GM15510 (cell line): Measurements from ENCODE around the gene ROM1.

ENCODE experiments used
- POLR2A ChIP-seq: IDR thresholded peaks from 3 replicates; pipeline ENCODE4 v1.6.1; 2011; ENCODE audit warnings: borderline replicate concordance; ENCODE audit not compliant: insufficient read length; ENCODE audit errors: extremely low read depth

Gene ROM1, protein sequence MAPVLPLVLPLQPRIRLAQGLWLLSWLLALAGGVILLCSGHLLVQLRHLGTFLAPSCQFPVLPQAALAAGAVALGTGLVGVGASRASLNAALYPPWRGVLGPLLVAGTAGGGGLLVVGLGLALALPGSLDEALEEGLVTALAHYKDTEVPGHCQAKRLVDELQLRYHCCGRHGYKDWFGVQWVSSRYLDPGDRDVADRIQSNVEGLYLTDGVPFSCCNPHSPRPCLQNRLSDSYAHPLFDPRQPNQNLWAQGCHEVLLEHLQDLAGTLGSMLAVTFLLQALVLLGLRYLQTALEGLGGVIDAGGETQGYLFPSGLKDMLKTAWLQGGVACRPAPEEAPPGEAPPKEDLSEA

DNA sequence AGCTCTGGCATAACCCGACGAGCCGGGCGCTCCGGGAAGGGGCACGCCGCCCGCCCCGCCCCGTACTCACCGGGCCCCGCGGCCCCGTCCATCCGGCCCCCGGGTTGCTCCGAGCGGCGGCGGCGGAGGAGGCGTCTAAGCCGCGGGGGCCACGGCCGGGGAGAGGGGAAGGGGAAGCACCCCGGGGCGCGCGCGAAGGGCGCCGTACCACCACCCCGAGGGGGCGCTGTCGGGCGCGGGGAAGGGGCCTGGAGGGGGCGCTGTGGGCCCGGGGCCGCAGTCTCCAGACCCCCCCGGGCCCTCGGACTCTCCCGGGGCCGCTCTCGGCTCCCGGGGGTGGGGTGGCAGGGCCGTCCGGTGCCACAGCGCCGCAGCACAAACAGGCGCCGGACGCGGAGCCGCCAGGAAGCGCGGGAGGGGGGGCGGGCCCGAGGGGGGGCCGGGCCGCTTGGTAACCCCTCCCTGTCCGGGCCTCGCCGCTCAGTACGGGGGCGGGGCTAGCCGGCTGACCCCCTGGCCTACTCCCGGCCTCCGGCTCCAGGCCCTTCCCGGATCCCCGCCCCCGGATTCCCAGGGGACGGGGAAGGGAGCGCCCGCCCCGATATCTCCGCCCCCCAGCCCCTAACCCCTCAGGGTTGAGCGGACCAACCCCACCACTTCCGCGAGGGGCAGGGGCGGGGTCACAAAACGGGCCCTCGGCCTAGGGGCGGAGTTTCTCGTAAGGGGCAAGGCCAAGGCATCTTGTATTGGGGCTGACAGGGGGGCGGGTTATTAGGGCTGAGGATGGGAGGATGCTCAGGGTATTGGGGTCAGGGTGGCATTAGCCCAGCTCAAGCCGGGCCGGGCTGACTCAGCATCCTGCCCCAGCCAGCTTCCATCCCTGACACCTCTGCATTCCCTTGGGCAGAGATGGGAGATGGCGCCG lies at the start of gene ROM1, which contains the start of gene EML3:
Gene ROM1 (plus strand): TSS at position 892 of the 925 bp plus-strand sequence. CDS start 25 bp downstream, at position 917.
Gene EML3 (minus strand): TSS at position 410 of the 925 bp plus-strand sequence. CDS start 318 bp downstream, at position 92.
- peak; percentile 60 for TF ChIP-seq POLR2A

DNA sequence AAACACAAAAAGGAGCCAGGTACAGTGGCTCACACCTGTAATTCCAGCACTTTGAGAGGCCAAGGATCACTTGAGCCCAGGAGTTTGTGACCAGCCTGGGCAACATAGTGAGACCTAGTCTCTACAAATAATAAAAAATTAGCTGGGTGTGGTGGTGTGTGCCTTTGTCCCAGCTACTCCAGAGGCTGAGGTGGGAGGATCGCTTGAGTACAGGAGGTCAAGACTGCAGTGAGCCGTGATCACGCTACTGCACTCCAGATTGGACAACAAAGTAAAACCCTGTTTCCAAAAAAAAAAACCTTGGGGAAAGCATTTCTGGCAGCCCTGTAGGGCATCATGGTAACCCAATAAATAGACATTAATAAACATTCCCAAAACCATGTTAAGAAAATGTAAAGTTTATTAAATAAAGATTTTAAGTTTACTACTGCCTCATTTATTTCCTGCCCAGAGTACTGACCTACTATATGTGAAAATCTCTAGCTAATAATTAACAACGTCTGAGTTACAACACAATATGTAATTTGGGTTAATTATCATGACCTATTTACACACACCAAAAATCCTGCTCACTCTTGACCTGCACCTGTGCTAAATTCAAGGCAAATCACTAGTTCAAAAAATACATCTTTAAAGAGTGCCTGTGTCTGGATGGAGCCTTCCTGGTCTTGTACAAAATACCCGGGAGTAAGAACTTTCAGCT lies 47.8 kb upstream of the ROM1 start:
- TF ChIP-seq POLR2A: no peak

DNA sequence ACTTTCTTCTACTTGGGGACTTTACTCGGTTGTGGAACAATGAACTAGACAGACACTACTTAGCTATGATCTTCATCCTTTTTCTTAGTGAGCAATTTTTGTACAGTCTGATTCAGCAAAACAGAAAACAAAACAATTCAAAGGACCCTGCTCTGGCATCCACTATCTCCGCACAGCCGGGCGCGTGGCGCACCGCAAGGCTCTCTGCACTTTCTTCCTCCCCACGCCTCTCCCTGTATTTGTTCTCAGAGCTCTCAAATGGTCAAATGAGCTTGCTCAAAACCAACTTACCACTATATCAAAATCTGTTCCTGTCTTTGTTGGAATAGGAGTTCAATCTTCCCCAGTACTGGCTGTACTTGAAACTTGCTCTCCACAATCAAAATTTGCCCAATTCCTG lies 46.8 kb upstream of the ROM1 start:
- TF ChIP-seq POLR2A: no peak

DNA sequence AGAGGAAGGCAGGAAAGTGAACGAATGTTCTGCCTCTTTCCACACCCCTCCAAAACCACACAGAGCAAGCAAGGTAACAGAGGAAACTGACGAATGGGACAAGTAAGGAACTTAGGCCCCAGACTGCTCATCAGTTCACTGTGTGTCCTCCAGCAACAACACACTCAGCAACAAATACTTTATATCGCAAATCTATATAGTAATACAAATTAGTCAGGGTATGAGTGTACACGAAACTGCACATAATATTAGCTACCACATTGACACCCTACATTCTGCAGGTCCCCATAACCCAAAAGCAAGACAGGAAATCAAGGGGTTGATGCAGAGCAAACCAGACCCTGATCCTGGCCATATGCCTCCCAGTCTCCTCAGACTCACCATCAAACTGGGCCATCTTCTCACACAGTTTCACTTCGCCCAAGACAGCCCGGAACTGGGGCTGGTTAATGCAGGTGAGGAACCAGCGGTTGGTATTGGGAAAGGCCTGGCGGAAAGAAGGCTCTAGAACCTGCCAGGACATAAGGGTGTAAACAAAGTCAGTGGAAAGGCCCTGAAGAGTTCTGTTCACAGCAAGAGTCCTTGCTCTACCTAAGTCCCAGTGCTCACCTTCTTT lies 45.9 kb upstream of the ROM1 start:
- no peak for TF ChIP-seq POLR2A

DNA sequence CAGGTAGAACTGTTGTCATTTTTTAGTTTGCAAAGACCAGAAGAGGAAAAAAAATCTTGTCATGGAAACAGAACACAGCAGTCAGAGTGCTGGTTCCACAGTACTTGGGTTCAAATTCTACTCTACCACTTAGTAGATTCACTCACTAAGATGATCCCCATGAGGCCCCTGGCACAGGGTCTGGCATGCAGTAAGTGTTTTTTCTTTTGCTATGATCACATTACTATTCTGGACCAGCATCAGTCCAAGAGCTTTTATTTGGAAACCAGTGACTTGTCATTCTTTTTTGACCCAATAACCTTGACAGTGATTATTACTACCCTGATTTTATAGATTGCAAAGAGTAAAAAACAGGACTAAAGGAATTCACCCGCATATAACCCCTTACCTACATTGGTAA lies 43.4 kb upstream of the ROM1 start:
- TF ChIP-seq POLR2A: no peak

DNA sequence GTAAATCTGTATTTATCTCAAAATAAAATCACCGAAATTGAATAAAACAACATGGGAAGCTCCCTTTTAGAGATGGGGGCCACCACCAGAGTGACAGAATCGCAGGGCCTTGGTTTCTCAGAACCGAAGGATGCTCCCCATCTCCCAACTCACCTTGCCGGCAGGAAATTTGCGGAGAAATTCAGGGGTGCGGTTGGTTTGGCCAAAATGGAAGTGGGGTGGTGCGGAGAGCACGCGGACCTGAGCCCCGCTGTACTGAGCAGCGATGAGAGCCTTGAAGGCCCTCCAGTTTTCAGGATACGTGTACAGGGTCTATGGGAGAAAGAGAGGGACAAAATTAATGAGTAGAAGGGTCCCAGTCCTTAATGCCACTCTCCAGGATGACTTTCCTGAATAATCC lies 40.6 kb upstream of the ROM1 start:
- no peak for TF ChIP-seq POLR2A

DNA sequence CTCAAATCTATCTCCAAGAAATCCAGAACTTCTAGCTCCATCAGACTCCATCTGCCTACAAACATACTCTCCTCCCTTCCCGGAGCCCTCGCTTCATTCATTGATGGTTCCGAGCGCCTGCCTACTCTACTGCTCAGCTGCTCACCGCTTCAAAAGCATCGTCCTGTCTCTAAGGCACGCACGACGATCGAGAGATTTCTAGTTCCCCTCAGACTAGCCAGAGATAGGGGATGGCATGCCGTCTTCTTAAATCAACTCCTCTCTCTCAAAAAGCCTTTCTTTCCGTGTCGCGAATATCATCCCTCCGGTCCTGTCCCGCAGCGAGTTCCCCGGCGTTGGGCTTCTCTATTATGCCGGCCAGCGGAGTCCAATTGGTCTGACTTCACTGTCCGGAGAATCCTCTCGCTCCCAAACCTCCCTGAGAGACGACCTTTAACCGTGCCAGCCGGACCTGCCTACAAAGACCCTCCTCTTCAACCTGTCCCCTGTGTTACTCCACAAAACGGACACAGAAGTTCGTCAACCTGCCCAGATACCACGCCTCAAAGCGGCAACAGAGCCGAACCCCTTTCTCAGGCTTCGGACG lies 40.0 kb upstream of the ROM1 start:
- TF ChIP-seq POLR2A: no peak

DNA sequence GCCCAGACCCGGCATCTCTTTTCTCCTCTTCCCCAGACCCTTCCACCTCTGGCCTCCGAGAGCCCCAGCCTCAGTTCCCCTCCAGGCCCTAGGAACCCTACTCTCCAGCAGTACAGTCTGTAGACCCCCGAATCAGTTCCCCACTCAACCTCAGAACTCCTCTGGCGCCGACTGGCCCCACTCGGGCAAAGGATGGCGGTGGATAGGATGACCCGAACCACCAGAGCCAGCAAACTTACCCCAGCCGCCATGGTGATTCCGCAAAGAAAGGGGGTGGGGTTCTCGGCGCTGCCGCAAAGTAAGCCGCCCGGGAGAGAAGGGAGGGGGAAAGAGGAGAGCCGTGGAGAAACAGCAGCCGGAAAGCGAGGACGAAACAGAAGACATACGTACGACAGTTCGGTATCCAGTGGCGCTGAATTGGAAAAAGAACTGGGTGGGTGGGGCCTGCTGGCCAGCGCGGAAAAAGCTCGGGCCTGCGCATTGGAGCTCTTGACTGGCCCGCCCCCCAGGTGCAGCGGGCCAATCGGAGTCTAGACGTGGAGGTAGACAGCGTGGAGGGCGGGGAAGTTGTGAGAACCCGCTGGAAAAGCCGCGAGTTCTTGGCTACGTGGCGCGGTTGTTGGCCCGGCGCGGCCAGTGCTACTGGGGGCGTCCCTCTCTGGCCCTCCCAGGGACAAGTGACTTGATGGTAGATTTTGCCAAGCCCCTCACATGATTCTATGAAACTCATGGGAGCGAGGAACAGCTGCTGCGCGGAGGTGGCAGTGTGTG lies 39.3 kb upstream of the ROM1 start, which contains the start of gene EEF1G:
Gene EEF1G (minus strand): TSS at position 300 of the 771 bp plus-strand sequence. CDS start 49 bp downstream, at position 251.
- TF ChIP-seq POLR2A: peak; percentile 85

DNA sequence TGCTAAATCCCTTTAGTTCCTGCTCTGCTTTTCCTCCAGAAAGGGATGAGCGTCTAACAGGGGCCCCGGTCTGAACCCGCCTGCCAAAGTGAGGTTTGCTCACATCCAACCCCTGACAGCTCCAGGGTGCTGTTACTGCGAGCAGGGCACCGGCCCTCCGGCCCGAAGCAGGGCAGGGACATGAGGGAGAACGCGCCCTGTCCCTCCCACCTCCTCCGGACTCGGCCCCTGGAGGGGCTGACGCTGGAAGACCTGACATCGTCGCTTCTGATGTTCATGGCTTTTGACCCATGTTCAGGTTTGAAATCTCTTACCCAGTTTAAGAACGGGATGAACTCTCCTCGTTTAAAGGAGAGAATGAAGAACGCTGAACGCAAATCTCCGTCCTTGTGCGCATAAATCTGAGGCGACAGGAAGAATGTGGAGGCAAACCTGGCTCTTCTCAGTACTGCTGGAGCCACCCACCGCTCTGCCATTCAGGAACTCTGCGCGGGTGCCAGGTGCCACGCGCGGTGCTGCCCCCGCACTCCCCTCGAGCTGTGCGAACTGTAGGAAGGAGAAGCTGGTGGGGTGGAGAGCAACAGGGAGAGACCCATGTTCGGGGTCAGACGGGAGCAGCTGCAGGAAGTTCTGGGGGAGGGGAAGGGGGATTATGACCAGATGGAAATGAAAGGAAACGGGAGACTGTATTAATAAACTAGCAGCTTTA lies 38.5 kb upstream of the ROM1 start:
- no peak for TF ChIP-seq POLR2A

DNA sequence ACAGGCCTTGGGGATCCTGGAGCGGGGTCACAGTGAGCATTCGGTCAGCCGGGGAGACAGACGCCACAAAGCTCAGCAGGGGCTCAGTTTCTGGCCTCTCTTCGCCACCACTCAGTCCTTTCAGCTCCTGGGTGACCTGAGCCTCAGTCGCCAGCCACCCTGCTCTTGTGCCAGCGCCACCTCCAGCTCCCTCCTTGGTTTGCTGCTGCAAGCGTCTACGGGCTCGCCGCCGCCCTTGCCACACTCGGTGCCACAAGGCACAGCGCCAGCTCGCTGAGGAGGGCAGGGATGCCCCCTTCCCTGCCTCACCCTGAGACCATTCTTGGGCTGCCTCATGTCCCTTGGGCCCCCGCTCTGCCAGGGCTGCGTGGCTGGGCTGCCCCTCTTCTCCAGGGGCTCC lies 37.9 kb upstream of the ROM1 start:
- no peak for TF ChIP-seq POLR2A

DNA sequence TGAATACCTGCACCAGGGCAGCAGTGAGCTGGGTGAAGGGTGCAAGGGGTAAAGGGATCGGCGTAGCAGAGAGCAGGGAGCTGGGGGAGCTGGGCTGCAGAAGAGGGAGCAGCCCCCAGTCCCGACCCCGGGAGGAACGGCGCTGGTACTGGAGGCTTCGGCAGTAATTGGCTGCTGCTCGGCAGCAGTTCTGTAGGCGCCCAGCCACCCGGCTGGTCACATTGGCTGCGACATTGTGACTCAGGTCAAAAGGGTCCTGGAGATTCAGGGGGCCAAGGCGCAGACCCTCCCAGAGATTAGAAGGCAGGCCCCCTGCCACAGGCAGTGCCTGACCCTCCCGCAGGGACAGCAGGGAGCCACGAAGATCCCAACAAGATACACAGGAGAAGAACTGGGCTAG lies 37.2 kb upstream of the ROM1 start:
- no peak for TF ChIP-seq POLR2A

DNA sequence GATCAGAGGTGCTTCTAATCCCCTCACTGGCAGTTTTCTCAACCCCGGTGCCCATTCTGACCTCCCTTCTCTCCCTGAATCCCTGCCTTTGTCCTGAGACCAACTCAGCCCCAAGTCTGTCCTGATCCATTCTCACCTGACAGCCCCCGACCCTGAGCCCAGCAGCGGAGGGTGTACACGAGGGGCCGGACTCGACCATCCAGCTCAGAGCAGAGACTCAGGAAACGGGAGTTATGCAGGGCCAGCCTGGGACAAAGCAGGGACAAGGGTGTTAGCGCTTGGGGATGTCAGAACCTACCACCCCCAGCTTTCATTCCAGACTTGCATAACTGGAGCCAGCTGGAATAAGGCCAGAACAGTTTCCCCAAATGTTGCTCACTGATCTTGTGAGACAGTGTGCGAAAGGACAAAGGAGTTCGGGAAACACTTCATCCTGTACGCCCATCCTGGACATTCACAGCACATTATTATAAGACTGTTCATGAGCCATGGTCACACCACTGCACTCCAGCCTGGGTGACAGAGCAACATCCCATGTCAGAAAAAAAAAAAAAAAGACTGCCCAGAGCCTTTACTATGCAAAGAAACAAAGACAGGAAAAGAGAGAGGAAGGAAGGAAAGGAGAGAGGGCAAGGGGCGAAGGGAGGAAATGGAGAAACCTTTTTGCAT lies 35.9 kb upstream of the ROM1 start:
- TF ChIP-seq POLR2A: no peak
